Osteocyte (in vitro differentiated cells): ENCODE data around the gene B4GALT1. TPM values are rescaled to one million over a fixed set of nuclear protein-coding genes. Genes with fewer than 3 reads are reported as not detected.

ENCODE experiments used
- DNase-seq: peaks from one replicate; pipeline ENCODE4 v3.0.0; 2021; ENCODE audit warnings: mixed read lengths; ENCODE audit not compliant: unreplicated experiment; ENCODE audit errors: extremely low spot score
- H3K27ac Mint-ChIP-seq: one replicate; pipeline ENCODE4 v1.8.0; 2021; ENCODE audit warnings: mild to moderate bottlenecking, mixed read lengths; ENCODE audit not compliant: unreplicated experiment
- H3K27me3 Mint-ChIP-seq: one replicate; pipeline ENCODE4 v1.8.0; 2021; ENCODE audit warnings: mixed read lengths; ENCODE audit not compliant: unreplicated experiment
- H3K36me3 Mint-ChIP-seq: one replicate; pipeline ENCODE4 v1.8.0; 2021; ENCODE audit warnings: mixed read lengths; ENCODE audit not compliant: unreplicated experiment
- H3K4me1 Mint-ChIP-seq: one replicate; pipeline ENCODE4 v1.8.0; 2021; ENCODE audit warnings: mixed read lengths; ENCODE audit not compliant: unreplicated experiment
- H3K4me3 Mint-ChIP-seq: one replicate; pipeline ENCODE4 v1.8.0; 2021; ENCODE audit warnings: mild to moderate bottlenecking, moderate library complexity, mixed read lengths; ENCODE audit not compliant: unreplicated experiment
- H3K9me3 Mint-ChIP-seq: one replicate; pipeline ENCODE4 v1.8.0; 2021; ENCODE audit warnings: mixed read lengths; ENCODE audit not compliant: unreplicated experiment
- CTCF ChIP-seq: fragments of 200-600 bp; sonication (generic); IDR thresholded peaks from 2 replicates; pipeline ENCODE4 v1.5.0; 2021; ENCODE audit warnings: antibody characterized with exemption, mild to moderate bottlenecking, moderate library complexity
- total RNA-seq: library from RNA; stranded (reverse); gene quantifications from 2 replicates; pipeline ENCODE4 v1.2.1, GENCODE V29; 2021

The B4GALT1 gene
- total RNA-seq, 1 donor from 2014 or later, result 40.9 TPM

- H3K9me3 Mint-ChIP-seq, result no peaks in the 10 kb centered on the region
- no peak overlapping the region for H3K4me3 Mint-ChIP-seq
- peaks cover 71% of the 10 kb centered on the region for H3K4me1 Mint-ChIP-seq
- H3K36me3 Mint-ChIP-seq, result no peaks in the 10 kb centered on the region
- TF ChIP-seq CTCF, result no peak
- peak overlapping the region; percentile 95 for H3K27ac Mint-ChIP-seq
- no peaks in the 10 kb centered on the region for H3K27me3 Mint-ChIP-seq
- DNase-seq, result no peak
These were observed 7.4 kb downstream of the B4GALT1 start for GRCh38 chr9:33159777-33160127.

GRCh38 chr9:33158843-33159776, 8.0 kb downstream of the B4GALT1 start:
- no peaks in the 10 kb centered on the region for H3K36me3 Mint-ChIP-seq
- no peaks in the 10 kb centered on the region for H3K27me3 Mint-ChIP-seq
- TF ChIP-seq CTCF, result no peak
- H3K4me1 Mint-ChIP-seq, result peaks cover 65% of the 10 kb centered on the region
- peak overlapping the region; percentile 95 for H3K27ac Mint-ChIP-seq
- peak overlapping the region; percentile 38 for H3K4me3 Mint-ChIP-seq
- no peaks in the 10 kb centered on the region for H3K9me3 Mint-ChIP-seq
- DNase-seq, result no peak

GRCh38 chr9:33157960-33158842, 8.9 kb downstream of the B4GALT1 start:
- peaks cover 57% of the 10 kb centered on the region for H3K4me1 Mint-ChIP-seq
- no peaks in the 10 kb centered on the region for H3K27me3 Mint-ChIP-seq
- peaks cover 3% of the 10 kb centered on the region for H3K36me3 Mint-ChIP-seq
- no peak for DNase-seq
- peak overlapping the region; percentile 95 for H3K27ac Mint-ChIP-seq
- TF ChIP-seq CTCF, result no peak
- peaks cover 5% of the 10 kb centered on the region for H3K9me3 Mint-ChIP-seq
- no peak overlapping the region for H3K4me3 Mint-ChIP-seq

- H3K4me1 Mint-ChIP-seq, result peaks cover 47% of the 10 kb centered on the region
- peaks cover 7% of the 10 kb centered on the region for H3K9me3 Mint-ChIP-seq
- H3K27ac Mint-ChIP-seq, result no peak overlapping the region
- DNase-seq, result no peak
- no peak overlapping the region for H3K4me3 Mint-ChIP-seq
- peaks cover 3% of the 10 kb centered on the region for H3K36me3 Mint-ChIP-seq
- TF ChIP-seq CTCF, result no peak
- no peaks in the 10 kb centered on the region for H3K27me3 Mint-ChIP-seq
These were observed 11.7 kb downstream of the B4GALT1 start for GRCh38 chr9:33155393-33155792.

GRCh38 chr9:33154371-33154770, 12.8 kb downstream of the B4GALT1 start:
- Mint-ChIP-seq H3K27ac (no peak overlapping the region), H3K4me3 (no peak overlapping the region), H3K4me1 (peaks cover 38% of the 10 kb centered on the region), H3K27me3 (no peaks in the 10 kb centered on the region), H3K36me3 (peaks cover 3% of the 10 kb centered on the region), H3K9me3 (peaks cover 7% of the 10 kb centered on the region)
- no peak for TF ChIP-seq CTCF
- DNase-seq, result no peak
